WERI-Rb-1 (cell line): Measurements from ENCODE around the gene VIM.
"Not testable (repeated sequence)": the region's sequence is repeated elsewhere in the genome, so short reads cannot be mapped to it uniquely, and the experiment has no call there.

Experiments used
- DNase-seq: peaks from one replicate; pipeline ENCODE4 v3.0.0-alpha.2; 2020
- H3K27ac ChIP-seq: fragments of 250-450 bp; sonication (Bioruptor Pico); 2 replicates; pipeline ENCODE4 v1.5.1; 2020; ENCODE audit warnings: mild to moderate bottlenecking, moderate library complexity
- H3K27me3 ChIP-seq: fragments of 250-450 bp; sonication (Bioruptor Pico); 2 replicates; pipeline ENCODE4 v1.5.1; 2021; ENCODE audit warnings: mild to moderate bottlenecking, low read depth, moderate library complexity; ENCODE audit not compliant: insufficient read depth, severe bottlenecking
- H3K36me3 ChIP-seq: fragments of 250-450 bp; sonication (Bioruptor Pico); 2 replicates; pipeline ENCODE4 v1.5.1; 2020; ENCODE audit warnings: mild to moderate bottlenecking, moderate library complexity
- H3K4me3 ChIP-seq: 2 replicates; pipeline ENCODE4 v1.5.1; 2011; ENCODE audit warnings: low read depth, mild to moderate bottlenecking, control low read depth, low read length
- H3K9me3 ChIP-seq: fragments of 250-450 bp; sonication (Bioruptor Pico); 2 replicates; pipeline ENCODE4 v1.5.1; 2021; ENCODE audit warnings: mild to moderate bottlenecking, moderate library complexity; ENCODE audit not compliant: severe bottlenecking
- TF ChIP-seq, protein P1 (sequence below): IDR thresholded peaks from 2 replicates; pipeline ENCODE4 v1.5.1; 2011; ENCODE audit warnings: low read depth, mild to moderate bottlenecking, control low read depth, inconsistent platforms, low read length

VIM gene

DNA sequence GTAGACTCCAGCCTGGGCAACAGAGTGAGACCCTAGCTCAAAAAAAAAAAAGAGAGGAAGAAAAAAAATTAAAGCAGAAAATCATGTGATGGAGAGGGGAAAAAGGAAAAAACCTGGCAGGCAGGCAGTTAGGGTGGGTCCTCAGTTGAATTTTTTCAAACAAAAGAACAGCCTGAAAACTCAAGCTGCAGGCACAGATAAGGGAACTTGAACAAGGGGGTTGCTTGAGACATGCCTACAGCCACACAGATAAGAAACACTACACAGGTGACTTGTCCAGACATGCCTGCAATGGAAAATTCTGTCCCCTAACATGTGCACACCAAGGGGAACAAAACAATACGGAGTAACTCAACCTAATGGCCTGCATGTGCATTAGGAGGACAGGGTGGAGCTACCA, 19.2 kb downstream of the VIM start:
- no peaks in the 10 kb centered on the region for H3K27me3 ChIP-seq
- TF ChIP-seq, protein P1, sequence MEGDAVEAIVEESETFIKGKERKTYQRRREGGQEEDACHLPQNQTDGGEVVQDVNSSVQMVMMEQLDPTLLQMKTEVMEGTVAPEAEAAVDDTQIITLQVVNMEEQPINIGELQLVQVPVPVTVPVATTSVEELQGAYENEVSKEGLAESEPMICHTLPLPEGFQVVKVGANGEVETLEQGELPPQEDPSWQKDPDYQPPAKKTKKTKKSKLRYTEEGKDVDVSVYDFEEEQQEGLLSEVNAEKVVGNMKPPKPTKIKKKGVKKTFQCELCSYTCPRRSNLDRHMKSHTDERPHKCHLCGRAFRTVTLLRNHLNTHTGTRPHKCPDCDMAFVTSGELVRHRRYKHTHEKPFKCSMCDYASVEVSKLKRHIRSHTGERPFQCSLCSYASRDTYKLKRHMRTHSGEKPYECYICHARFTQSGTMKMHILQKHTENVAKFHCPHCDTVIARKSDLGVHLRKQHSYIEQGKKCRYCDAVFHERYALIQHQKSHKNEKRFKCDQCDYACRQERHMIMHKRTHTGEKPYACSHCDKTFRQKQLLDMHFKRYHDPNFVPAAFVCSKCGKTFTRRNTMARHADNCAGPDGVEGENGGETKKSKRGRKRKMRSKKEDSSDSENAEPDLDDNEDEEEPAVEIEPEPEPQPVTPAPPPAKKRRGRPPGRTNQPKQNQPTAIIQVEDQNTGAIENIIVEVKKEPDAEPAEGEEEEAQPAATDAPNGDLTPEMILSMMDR: no peak
- no peak overlapping the region for H3K27ac ChIP-seq
- no peak overlapping the region for H3K4me3 ChIP-seq
- H3K9me3 ChIP-seq: no peaks in the 10 kb centered on the region
- no peaks in the 10 kb centered on the region for H3K36me3 ChIP-seq
- no peak for DNase-seq

DNA sequence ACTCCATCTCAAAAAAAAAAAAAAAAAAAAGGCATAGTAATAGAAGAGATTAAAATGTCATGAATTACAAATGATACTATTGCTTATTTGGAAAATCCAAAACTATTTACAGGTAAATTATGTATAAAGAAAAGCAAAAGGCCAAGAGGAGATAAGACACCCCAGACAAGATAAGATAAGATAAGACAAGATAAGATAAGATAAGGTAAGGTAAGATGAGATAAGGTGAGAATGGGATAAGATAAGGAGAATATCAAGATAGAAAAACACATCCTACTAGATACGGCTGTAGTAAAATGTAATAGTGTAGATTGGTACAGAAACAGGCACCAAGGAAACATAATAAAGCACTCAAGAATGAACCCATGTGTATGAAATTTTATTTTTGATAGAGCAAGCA, 20.9 kb downstream of the VIM start:
- DNase-seq: no peak
- H3K27ac ChIP-seq: no peak overlapping the region
- no peaks in the 10 kb centered on the region for H3K9me3 ChIP-seq
- H3K27me3 ChIP-seq: no peaks in the 10 kb centered on the region
- no peak overlapping the region for H3K4me3 ChIP-seq
- TF ChIP-seq, protein P1: no peak
- H3K36me3 ChIP-seq: no peaks in the 10 kb centered on the region

DNA sequence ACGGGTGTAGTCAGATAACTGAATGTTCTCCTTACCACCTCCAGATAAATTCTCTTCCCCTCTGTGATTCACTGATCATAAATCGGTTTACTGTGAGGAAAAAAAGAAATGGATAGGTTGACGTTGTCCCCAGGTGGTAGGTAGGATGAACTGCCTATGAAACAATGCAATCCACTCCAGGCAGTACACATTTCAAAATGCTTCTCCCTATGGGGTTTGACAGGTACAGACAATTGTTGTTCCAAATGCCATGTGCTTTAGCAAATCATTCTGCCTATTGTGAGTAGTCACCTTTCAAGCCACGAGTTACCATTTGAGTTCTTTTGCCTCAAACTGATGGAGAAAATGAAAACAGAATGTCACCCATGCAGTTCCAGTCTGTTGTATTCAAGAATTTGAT, 21.8 kb downstream of the VIM start:
- H3K27me3 ChIP-seq: no peaks in the 10 kb centered on the region
- H3K27ac ChIP-seq: no peak overlapping the region
- H3K4me3 ChIP-seq: no peak overlapping the region
- DNase-seq: no peak
- no peaks in the 10 kb centered on the region for H3K36me3 ChIP-seq
- no peaks in the 10 kb centered on the region for H3K9me3 ChIP-seq
- TF ChIP-seq, protein P1: peak; percentile 26; the same call in 1 of the 2 replicates

DNA sequence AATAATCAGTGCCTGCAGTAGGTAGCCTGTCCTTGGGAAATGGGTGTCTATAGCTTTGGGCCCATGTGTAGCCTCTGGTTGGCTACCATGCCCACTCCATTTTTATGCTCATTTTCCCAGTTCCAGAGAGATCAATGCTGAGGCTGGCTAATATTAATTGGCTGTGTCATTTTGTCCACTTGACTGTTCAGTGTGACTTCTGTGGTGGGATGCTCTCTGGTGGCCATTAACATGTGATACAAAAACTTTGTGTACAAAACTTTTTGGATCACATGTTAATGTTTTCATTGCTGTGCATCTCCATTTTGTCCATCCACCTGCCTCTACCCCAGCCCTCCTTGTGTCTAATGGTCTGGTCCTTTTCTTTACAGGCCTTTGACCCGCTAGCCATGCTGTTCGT, 22.7 kb downstream of the VIM start:
- Histone ChIP-seq H3K36me3 (no peaks in the 10 kb centered on the region), H3K27me3 (no peaks in the 10 kb centered on the region), H3K9me3 (no peaks in the 10 kb centered on the region), H3K27ac (no peak overlapping the region), H3K4me3 (no peak overlapping the region)
- TF ChIP-seq, protein P1: no peak
- no peak for DNase-seq

DNA sequence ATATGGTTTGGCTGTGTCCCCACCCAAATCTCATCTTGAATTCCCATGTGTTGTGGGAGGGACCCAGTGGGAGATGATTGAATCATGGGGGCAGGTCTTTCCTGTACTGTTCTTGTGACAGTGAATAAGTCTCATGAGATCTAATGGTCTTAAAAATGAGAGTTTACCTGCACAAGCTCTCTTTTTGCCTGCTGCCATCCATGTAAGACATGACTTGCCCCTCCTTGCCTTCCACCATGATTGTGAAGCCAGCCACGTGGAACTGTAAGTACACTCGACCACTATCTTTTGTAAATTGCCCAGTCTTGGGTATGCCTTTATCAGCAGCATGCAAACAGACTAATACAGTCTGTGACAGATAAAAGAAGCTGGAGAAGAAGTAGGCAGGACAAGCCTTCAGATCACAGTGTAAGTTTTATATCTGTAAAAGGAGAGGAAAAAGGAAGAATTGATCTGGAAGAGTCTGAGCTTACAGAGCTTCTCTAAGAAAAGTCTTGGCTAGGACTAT, 26.6 kb downstream of the VIM start:
- not testable (repeated sequence) for H3K27ac ChIP-seq, H3K36me3 ChIP-seq, H3K4me3 ChIP-seq, DNase-seq, H3K9me3 ChIP-seq, H3K27me3 ChIP-seq

DNA sequence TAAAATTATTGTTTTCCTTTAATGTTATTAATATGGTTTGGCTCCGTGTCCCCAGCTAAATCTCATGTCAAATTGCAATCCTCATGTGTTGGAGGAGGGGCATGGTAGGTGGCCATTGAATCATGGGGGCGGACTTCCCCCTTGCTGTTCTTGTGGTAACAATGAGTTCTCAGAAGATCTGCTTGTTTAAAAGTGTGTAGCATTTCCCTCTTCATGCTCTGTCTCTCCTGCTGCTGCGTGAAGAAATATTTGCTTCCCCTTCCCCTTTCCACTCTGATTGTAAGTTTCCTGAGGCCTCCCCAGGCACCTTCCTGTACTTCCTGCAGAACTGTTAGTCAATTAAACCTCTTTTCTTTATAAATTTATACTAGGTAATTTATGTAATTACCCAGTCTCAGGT, 27.5 kb downstream of the VIM start:
- H3K27ac ChIP-seq: no peak overlapping the region
- DNase-seq: no peak
- no peaks in the 10 kb centered on the region for H3K36me3 ChIP-seq
- no peaks in the 10 kb centered on the region for H3K9me3 ChIP-seq
- H3K27me3 ChIP-seq: no peaks in the 10 kb centered on the region
- TF ChIP-seq, protein P1: no peak
- H3K4me3 ChIP-seq: no peak overlapping the region
